ENCODE results near the gene BANF1. TPM values are rescaled to one million over a fixed set of nuclear protein-coding genes. Genes with fewer than 3 reads are reported as not detected.

BANF1 gene
- total and polyA plus RNA-seq, 2 experiments from 2014 or later: 31.6 to 330 TPM

DNA sequence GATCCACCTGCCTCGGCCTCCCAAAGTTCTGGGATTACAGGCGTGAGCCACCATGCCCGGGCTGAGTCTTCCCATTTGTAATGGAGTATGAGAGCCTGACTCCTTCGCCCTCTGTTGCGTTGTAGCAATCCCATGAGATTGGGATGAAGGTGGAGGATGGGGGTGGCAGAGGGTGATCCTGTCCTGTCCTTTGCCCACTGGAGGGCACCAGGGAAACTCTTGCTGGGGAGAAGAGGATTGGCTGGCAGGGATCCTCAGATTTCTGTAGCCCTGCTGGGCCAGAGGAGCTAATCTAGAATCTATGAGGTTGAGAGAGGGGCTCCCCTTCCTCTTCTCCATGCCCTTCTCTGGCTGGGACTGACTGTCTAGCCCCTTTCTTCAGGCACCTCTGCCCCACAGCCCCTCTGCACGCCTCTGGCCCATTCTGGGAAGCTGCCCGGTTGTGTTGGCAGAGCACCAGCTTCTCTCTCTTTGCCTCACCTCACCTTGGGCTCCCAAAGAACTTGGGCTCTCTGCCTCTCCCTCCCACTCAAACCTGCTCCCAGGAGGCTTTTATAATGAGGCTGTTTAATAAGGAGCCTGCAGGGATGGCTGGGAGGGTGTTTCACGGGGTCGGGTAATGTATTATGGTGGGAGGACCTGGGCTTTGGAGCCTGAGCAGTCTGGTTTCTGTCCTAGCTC lies 33.5 kb downstream of the BANF1 start:
- Histone ChIP-seq H3K27ac (no peak overlapping the region), H3K4me3 (no peak overlapping the region), H3K9ac (no peak overlapping the region), H2AFZ (no peak overlapping the region), H3K36me3 (ENCODE audit: low read depth) (no peaks in the 10 kb centered on the region), H3K79me2 (ENCODE audit: insufficient read depth) (no peaks in the 10 kb centered on the region), H4K20me1 (ENCODE audit: insufficient read depth) (no peaks in the 10 kb centered on the region), H3K9me2 (ENCODE audit: insufficient read depth) (no peaks in the 10 kb centered on the region), H3K9me3 (ENCODE audit: low read depth) (no peaks in the 10 kb centered on the region), H3K4me1 (ENCODE audit: insufficient read depth) (no peaks in the 10 kb centered on the region), H3F3A (ENCODE audit: insufficient read depth) (no peaks in the 10 kb centered on the region), H3K4me2 (ENCODE audit: unreplicated experiment) (no peak overlapping the region), H3K27me3 (replicated peaks; ENCODE audit: insufficient read depth) (no peaks in the 10 kb centered on the region)
- TF ChIP-seq EZH2 (IDR thresholded peaks at IDR 0.05; ENCODE audit: insufficient read depth, poor library complexity, severe bottlenecking): no peak
- no peak for TF ChIP-seq EZH2phosphoT487 (IDR thresholded peaks at IDR 0.05; ENCODE audit: insufficient read depth, low read depth)
- no peak for DNase-seq
- in situ Hi-C loops (cut with MboI): no loop called here
- 58 to 65% methylated on average over 7 to 9 of the region's 9 CpGs for WGBS, 2 experiments (ENCODE audit: low coverage in 1 of 2, low lambda C conversion rate in 2 of 2, missing lambda C conversion rate in 2 of 2)

- no peaks in the 10 kb centered on the region for H3K9me3 ChIP-seq (ENCODE audit: low read depth)
- H3K9me2 ChIP-seq (ENCODE audit: insufficient read depth): no peaks in the 10 kb centered on the region
- no peak overlapping the region for H3K9ac ChIP-seq
- 61 to 65% methylated on average over 4 to 5 of the region's 5 CpGs for WGBS, 2 experiments (ENCODE audit: low coverage in 1 of 2, low lambda C conversion rate in 2 of 2, missing lambda C conversion rate in 2 of 2)
- no peak overlapping the region for H3K4me2 ChIP-seq (ENCODE audit: unreplicated experiment)
- no peaks in the 10 kb centered on the region for H3F3A ChIP-seq (ENCODE audit: insufficient read depth)
- no peaks in the 10 kb centered on the region for H3K27me3 ChIP-seq (replicated peaks; ENCODE audit: insufficient read depth)
- H2AFZ ChIP-seq: no peak overlapping the region
- no peak overlapping the region for H3K4me3 ChIP-seq
- no peaks in the 10 kb centered on the region for H3K79me2 ChIP-seq (ENCODE audit: insufficient read depth)
- TF ChIP-seq EZH2phosphoT487 (IDR thresholded peaks at IDR 0.05; ENCODE audit: insufficient read depth, low read depth) (no peak), EZH2 (IDR thresholded peaks at IDR 0.05; ENCODE audit: insufficient read depth, poor library complexity, severe bottlenecking) (no peak)
- H4K20me1 ChIP-seq (ENCODE audit: insufficient read depth): no peaks in the 10 kb centered on the region
- no peaks in the 10 kb centered on the region for H3K36me3 ChIP-seq (ENCODE audit: low read depth)
- H3K27ac ChIP-seq: no peak overlapping the region
- DNase-seq: no peak
- in situ Hi-C loops (cut with MboI): no loop called here
- no peaks in the 10 kb centered on the region for H3K4me1 ChIP-seq (ENCODE audit: insufficient read depth)
Measured at GRCh38 chr11:66036334-66036710, 34.0 kb downstream of the BANF1 start.

GRCh38 chr11:66037327-66037726 lies 35.0 kb downstream of the BANF1 start:
- 88 to 89% methylated on average over 3 of the region's 3 CpGs for WGBS, 2 experiments (ENCODE audit: low coverage in 1 of 2, low lambda C conversion rate in 2 of 2, missing lambda C conversion rate in 2 of 2)
- Histone ChIP-seq H3K9ac (no peak overlapping the region), H3K9me3 (ENCODE audit: low read depth) (no peaks in the 10 kb centered on the region), H3K27ac (no peak overlapping the region), H3K27me3 (replicated peaks; ENCODE audit: insufficient read depth) (no peaks in the 10 kb centered on the region), H3K4me1 (ENCODE audit: insufficient read depth) (no peaks in the 10 kb centered on the region), H4K20me1 (ENCODE audit: insufficient read depth) (no peaks in the 10 kb centered on the region), H2AFZ (no peak overlapping the region), H3K36me3 (ENCODE audit: low read depth) (no peaks in the 10 kb centered on the region), H3K4me2 (ENCODE audit: unreplicated experiment) (no peak overlapping the region), H3K79me2 (ENCODE audit: insufficient read depth) (no peaks in the 10 kb centered on the region), H3F3A (ENCODE audit: insufficient read depth) (no peaks in the 10 kb centered on the region), H3K4me3 (no peak overlapping the region), H3K9me2 (ENCODE audit: insufficient read depth) (no peaks in the 10 kb centered on the region)
- no peak for DNase-seq
- TF ChIP-seq EZH2phosphoT487 (IDR thresholded peaks at IDR 0.05; ENCODE audit: insufficient read depth, low read depth): no peak
- no peak for TF ChIP-seq EZH2 (IDR thresholded peaks at IDR 0.05; ENCODE audit: insufficient read depth, poor library complexity, severe bottlenecking)
- in situ Hi-C loops (cut with MboI): no loop called here

- Histone ChIP-seq H3K9ac (no peak overlapping the region), H2AFZ (no peak overlapping the region), H3K27me3 (replicated peaks; ENCODE audit: insufficient read depth) (no peaks in the 10 kb centered on the region), H3K9me2 (ENCODE audit: insufficient read depth) (no peaks in the 10 kb centered on the region), H3K36me3 (ENCODE audit: low read depth) (no peaks in the 10 kb centered on the region), H4K20me1 (ENCODE audit: insufficient read depth) (no peaks in the 10 kb centered on the region), H3K27ac (no peak overlapping the region), H3K4me2 (ENCODE audit: unreplicated experiment) (no peak overlapping the region), H3K9me3 (ENCODE audit: low read depth) (no peaks in the 10 kb centered on the region), H3K4me3 (no peak overlapping the region), H3K4me1 (ENCODE audit: insufficient read depth) (no peaks in the 10 kb centered on the region), H3F3A (ENCODE audit: insufficient read depth) (no peaks in the 10 kb centered on the region), H3K79me2 (ENCODE audit: insufficient read depth) (no peaks in the 10 kb centered on the region)
- WGBS, 2 experiments (ENCODE audit: low coverage in 1 of 2, low lambda C conversion rate in 2 of 2, missing lambda C conversion rate in 2 of 2): 30 to 52% methylated on average over 3 of the region's 3 CpGs
- no peak for TF ChIP-seq EZH2 (IDR thresholded peaks at IDR 0.05; ENCODE audit: insufficient read depth, poor library complexity, severe bottlenecking)
- TF ChIP-seq EZH2phosphoT487 (IDR thresholded peaks at IDR 0.05; ENCODE audit: insufficient read depth, low read depth): no peak
- in situ Hi-C loops (cut with MboI): no loop called here
- no peak for DNase-seq
Measured at GRCh38 chr11:66039765-66040164, 37.5 kb downstream of the BANF1 start.

Measured in GM23248 (cell line).